Lower leg skin (tissue), 3 donors: ENCODE results near the gene CBX2.

Experiments used
- CTCF ChIP-seq, 3 donors: fragments of 450-650 bp; IDR thresholded peaks; one replicate each; pipeline ENCODE4 v1.5.1; 2016; ENCODE audit warnings: antibody characterized with exemption in 3 of 3, mild to moderate bottlenecking in 3 of 3, moderate library complexity in 2 of 3
- POLR2A ChIP-seq, 2 donors: fragments of 450-650 bp; IDR thresholded peaks; one replicate each; pipeline ENCODE4 v1.6.1; 2016 to 2017; ENCODE audit warnings: antibody characterized with exemption in 2 of 2, mild to moderate bottlenecking in 1 of 2, moderate library complexity in 1 of 2

GRCh38 chr17:79815836-79816461 lies 38.0 kb downstream of the CBX2 start:
- TF ChIP-seq CTCF (IDR thresholded peaks at IDR 0.05) (no peak), POLR2A (IDR thresholded peaks at IDR 0.05) (no peak)
